Measurements from ENCODE around the gene CASP2.

CASP2 gene

GRCh38 chr7:143248761-143249354, 39.3 kb upstream of the CASP2 start:
- H3K9me2 ChIP-seq (ENCODE audit: low read depth, low read length), result no peaks in the 10 kb centered on the region
- no peak overlapping the region for H2AFZ ChIP-seq (ENCODE audit: low read length)
- no peak overlapping the region for H3K9ac ChIP-seq (ENCODE audit: low read length)
- H3K27ac ChIP-seq (ENCODE audit: low read depth, low read length, poor library complexity, severe bottlenecking), result no peak overlapping the region
- H3K36me3 ChIP-seq (ENCODE audit: insufficient read depth, low read length), result no peaks in the 10 kb centered on the region
- H3K9me3 ChIP-seq (ENCODE audit: low read length), result 0 out of 2 replicates have a peak, but pooled peaks cover 4% of the 10 kb centered on the region
- no peaks in the 10 kb centered on the region for H3K27me3 ChIP-seq (ENCODE audit: insufficient read depth, low read length)
- no peak overlapping the region for H3K4me3 ChIP-seq (ENCODE audit: low read depth, low read length, poor library complexity, severe bottlenecking)
- no peaks in the 10 kb centered on the region for H3K79me2 ChIP-seq (ENCODE audit: insufficient read depth, low read length)
- no peak overlapping the region for H3K4me2 ChIP-seq (ENCODE audit: low read length)
- no peaks in the 10 kb centered on the region for H3F3A ChIP-seq (ENCODE audit: insufficient read depth, low read length)
- no peaks in the 10 kb centered on the region for H4K20me1 ChIP-seq (ENCODE audit: insufficient read depth, low read length)
- H3K4me1 ChIP-seq (ENCODE audit: insufficient read depth, low read length, severe bottlenecking), result no peaks in the 10 kb centered on the region
- TF ChIP-seq EZH2 (IDR thresholded peaks at IDR 0.05; ENCODE audit: borderline replicate concordance, low read length) (no peak), CTCF (IDR thresholded peaks at IDR 0.05; ENCODE audit: low read length) (no peak)

GRCh38 chr7:143250199-143250598, 38.0 kb upstream of the CASP2 start:
- Histone ChIP-seq H3K4me1 (ENCODE audit: insufficient read depth, low read length, severe bottlenecking) (no peaks in the 10 kb centered on the region), H3K9me2 (ENCODE audit: low read depth, low read length) (no peaks in the 10 kb centered on the region), H3K4me3 (ENCODE audit: low read depth, low read length, poor library complexity, severe bottlenecking) (no peak overlapping the region), H3K4me2 (ENCODE audit: low read length) (no peak overlapping the region), H3K27me3 (ENCODE audit: insufficient read depth, low read length) (no peaks in the 10 kb centered on the region), H2AFZ (ENCODE audit: low read length) (no peak overlapping the region), H4K20me1 (ENCODE audit: insufficient read depth, low read length) (no peaks in the 10 kb centered on the region), H3K79me2 (ENCODE audit: insufficient read depth, low read length) (no peaks in the 10 kb centered on the region), H3K9me3 (ENCODE audit: low read length) (0 out of 2 replicates have a peak, but pooled peaks cover 4% of the 10 kb centered on the region), H3K27ac (ENCODE audit: low read depth, low read length, poor library complexity, severe bottlenecking) (no peak overlapping the region), H3F3A (ENCODE audit: insufficient read depth, low read length) (no peaks in the 10 kb centered on the region), H3K9ac (ENCODE audit: low read length) (no peak overlapping the region), H3K36me3 (ENCODE audit: insufficient read depth, low read length) (no peaks in the 10 kb centered on the region)
- TF ChIP-seq EZH2 (IDR thresholded peaks at IDR 0.05; ENCODE audit: borderline replicate concordance, low read length) (no peak), CTCF (IDR thresholded peaks at IDR 0.05; ENCODE audit: low read length) (no peak)

GRCh38 chr7:143250822-143251221, 37.3 kb upstream of the CASP2 start:
- Histone ChIP-seq H4K20me1 (ENCODE audit: insufficient read depth, low read length) (no peaks in the 10 kb centered on the region), H3F3A (ENCODE audit: insufficient read depth, low read length) (no peaks in the 10 kb centered on the region), H3K9me3 (ENCODE audit: low read length) (0 out of 2 replicates have a peak, but pooled peaks cover 4% of the 10 kb centered on the region), H3K27me3 (ENCODE audit: insufficient read depth, low read length) (no peaks in the 10 kb centered on the region), H3K27ac (ENCODE audit: low read depth, low read length, poor library complexity, severe bottlenecking) (no peak overlapping the region), H3K4me1 (ENCODE audit: insufficient read depth, low read length, severe bottlenecking) (no peaks in the 10 kb centered on the region), H3K79me2 (ENCODE audit: insufficient read depth, low read length) (no peaks in the 10 kb centered on the region), H3K4me3 (ENCODE audit: low read depth, low read length, poor library complexity, severe bottlenecking) (no peak overlapping the region), H3K4me2 (ENCODE audit: low read length) (no peak overlapping the region), H2AFZ (ENCODE audit: low read length) (no peak overlapping the region), H3K36me3 (ENCODE audit: insufficient read depth, low read length) (no peaks in the 10 kb centered on the region), H3K9ac (ENCODE audit: low read length) (no peak overlapping the region), H3K9me2 (ENCODE audit: low read depth, low read length) (no peaks in the 10 kb centered on the region)
- TF ChIP-seq EZH2 (IDR thresholded peaks at IDR 0.05; ENCODE audit: borderline replicate concordance, low read length) (no peak), CTCF (IDR thresholded peaks at IDR 0.05; ENCODE audit: low read length) (no peak)
